ENCODE measurements around the gene CGNL1.

Gene CGNL1

GRCh38 chr15:57476533-57476975 is 100.2 kb downstream of the CGNL1 start:
- ChIA-PET CTCF (interaction anchor here (1.3 to 1.5 kb wide), 2 partner anchors 13 to 51 kb away, joined by 3 to 4 read pairs; no protein-coding TSS in a partner anchor), POLR2A (interaction anchor here (0.7 kb wide), 1 partner anchor 35 kb away, joined by 3 read pairs; no protein-coding TSS in a partner anchor)
- TF ChIP-seq, protein P1, sequence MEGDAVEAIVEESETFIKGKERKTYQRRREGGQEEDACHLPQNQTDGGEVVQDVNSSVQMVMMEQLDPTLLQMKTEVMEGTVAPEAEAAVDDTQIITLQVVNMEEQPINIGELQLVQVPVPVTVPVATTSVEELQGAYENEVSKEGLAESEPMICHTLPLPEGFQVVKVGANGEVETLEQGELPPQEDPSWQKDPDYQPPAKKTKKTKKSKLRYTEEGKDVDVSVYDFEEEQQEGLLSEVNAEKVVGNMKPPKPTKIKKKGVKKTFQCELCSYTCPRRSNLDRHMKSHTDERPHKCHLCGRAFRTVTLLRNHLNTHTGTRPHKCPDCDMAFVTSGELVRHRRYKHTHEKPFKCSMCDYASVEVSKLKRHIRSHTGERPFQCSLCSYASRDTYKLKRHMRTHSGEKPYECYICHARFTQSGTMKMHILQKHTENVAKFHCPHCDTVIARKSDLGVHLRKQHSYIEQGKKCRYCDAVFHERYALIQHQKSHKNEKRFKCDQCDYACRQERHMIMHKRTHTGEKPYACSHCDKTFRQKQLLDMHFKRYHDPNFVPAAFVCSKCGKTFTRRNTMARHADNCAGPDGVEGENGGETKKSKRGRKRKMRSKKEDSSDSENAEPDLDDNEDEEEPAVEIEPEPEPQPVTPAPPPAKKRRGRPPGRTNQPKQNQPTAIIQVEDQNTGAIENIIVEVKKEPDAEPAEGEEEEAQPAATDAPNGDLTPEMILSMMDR (IDR thresholded peaks at IDR 0.05; ENCODE audit: insufficient read depth, low read length, missing control alignments): no peak
- DNase-seq (ENCODE audit: low read depth, low spot score): no peak
- H3K4me3 ChIP-seq (ENCODE audit: low read depth, low read length): no peak overlapping the region

DNA sequence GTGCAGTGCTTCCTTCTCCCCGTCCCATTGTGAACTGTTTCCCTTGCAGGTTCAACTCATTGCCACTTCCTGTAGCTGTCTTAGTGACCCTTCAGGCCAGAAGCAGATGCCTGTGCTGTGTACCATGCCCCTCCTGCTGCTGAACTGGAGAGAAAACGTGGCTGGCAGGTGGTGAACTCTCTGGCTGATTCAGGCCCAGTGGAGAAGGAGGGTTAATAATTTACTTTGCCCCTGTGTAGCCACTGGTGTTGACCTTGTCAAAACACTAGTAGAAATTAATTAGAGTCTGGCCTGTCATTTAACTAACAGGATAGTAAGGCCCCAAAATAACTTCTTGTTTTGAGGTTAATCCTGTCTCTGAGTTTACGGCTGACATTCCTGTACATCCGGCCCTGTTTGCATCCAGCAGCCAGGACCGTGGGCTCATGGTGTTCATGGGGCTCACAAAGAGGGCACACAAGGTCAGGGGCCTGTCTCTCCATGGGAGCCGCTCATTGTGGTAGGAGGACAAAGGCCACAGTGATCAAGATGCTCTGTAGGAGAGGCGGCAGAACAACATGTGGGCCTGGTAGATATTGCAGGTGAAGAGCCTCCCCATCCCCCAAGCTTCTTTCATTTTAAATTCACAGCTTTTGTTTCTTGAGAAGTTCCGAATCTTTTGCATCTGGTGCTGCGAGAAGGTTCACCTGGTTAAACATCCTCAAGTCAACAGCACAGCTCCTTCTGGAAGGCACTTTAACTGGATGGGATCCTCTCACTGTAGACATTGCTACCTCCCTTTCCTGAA is 101.6 kb downstream of the CGNL1 start:
- TF ChIP-seq, protein P1 (IDR thresholded peaks at IDR 0.05; ENCODE audit: insufficient read depth, low read length, missing control alignments): no peak
- no peak for DNase-seq (ENCODE audit: low read depth, low spot score)
- POLR2A ChIA-PET: no interaction called here
- CTCF ChIA-PET: interaction anchor here (1.0 to 1.9 kb wide), 3 partner anchors 9 to 17 kb away, joined by 3 to 6 read pairs (median 5); no protein-coding TSS in a partner anchor
- H3K4me3 ChIP-seq (ENCODE audit: low read depth, low read length): no peak overlapping the region

GRCh38 chr15:57479005-57479404 is 102.7 kb downstream of the CGNL1 start:
- no peak for DNase-seq (ENCODE audit: low read depth, low spot score)
- TF ChIP-seq, protein P1 (IDR thresholded peaks at IDR 0.05; ENCODE audit: insufficient read depth, low read length, missing control alignments): no peak
- ChIA-PET CTCF (interaction anchor here (1.1 to 1.9 kb wide), 2 partner anchors 8 to 17 kb away, joined by 3 to 6 read pairs; no protein-coding TSS in a partner anchor), POLR2A (no interaction called here)
- H3K4me3 ChIP-seq (ENCODE audit: low read depth, low read length): no peak overlapping the region

- DNase-seq (ENCODE audit: low read depth, low spot score): no peak
- no peak overlapping the region for H3K4me3 ChIP-seq (ENCODE audit: low read depth, low read length)
- POLR2A ChIA-PET: no interaction called here
- TF ChIP-seq, protein P1 (IDR thresholded peaks at IDR 0.05; ENCODE audit: insufficient read depth, low read length, missing control alignments): no peak
- CTCF ChIA-PET: interaction anchor here (0.5 to 1.7 kb wide), 5 partner anchors 38 to 212 kb away, joined by 3 to 5 read pairs (median 3); no protein-coding TSS in a partner anchor
These were observed 104.9 kb downstream of the CGNL1 start for GRCh38 chr15:57481038-57481705.

DNA sequence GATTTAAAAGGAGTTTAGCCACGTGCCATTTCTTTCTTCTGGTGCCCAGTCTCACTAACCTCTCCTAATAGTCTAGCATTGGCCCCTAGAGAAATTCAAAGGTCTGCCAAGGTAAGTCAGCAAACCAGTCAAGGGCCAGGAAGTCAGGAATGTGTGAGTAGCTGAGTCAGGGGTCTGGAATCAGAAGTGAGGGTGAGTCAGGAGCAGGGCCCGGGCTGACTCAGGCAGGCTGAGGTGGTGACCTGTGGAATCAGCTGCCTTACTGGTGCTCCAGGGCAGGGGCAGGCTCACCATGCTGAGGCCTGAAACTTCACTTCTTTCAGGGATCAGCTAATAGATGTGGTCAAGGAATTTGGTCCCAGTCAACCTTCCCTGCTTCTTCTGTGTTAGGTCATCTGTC is 109.6 kb downstream of the CGNL1 start:
- DNase-seq (ENCODE audit: low read depth, low spot score): no peak
- CTCF ChIA-PET: interaction anchor here (1.6 to 1.7 kb wide), 2 partner anchors 19 to 41 kb away, joined by 5 to 7 read pairs; no protein-coding TSS in a partner anchor
- TF ChIP-seq, protein P1 (IDR thresholded peaks at IDR 0.05; ENCODE audit: insufficient read depth, low read length, missing control alignments): no peak
- H3K4me3 ChIP-seq (ENCODE audit: low read depth, low read length): no peak overlapping the region
- POLR2A ChIA-PET: interaction anchor here (1.3 kb wide), 1 partner anchor 58 kb away, joined by 3 read pairs; no protein-coding TSS in a partner anchor

GRCh38 chr15:57486833-57487232 is 110.5 kb downstream of the CGNL1 start:
- no peak overlapping the region for H3K4me3 ChIP-seq (ENCODE audit: low read depth, low read length)
- DNase-seq (ENCODE audit: low read depth, low spot score): no peak
- POLR2A ChIA-PET: no interaction called here
- TF ChIP-seq, protein P1 (IDR thresholded peaks at IDR 0.05; ENCODE audit: insufficient read depth, low read length, missing control alignments): no peak
- CTCF ChIA-PET: interaction anchor here (0.9 to 1.7 kb wide), 3 partner anchors 8 to 40 kb away, joined by 3 to 7 read pairs (median 5); no protein-coding TSS in a partner anchor
